ENCODE measurements around the gene ARNT2. TPM values are rescaled to one million over a fixed set of nuclear protein-coding genes. Genes with fewer than 3 reads are reported as not detected.

ARNT2 gene
- total RNA-seq, result 10 to 100 TPM in 2 of 4 donors, 1 to 10 TPM in 1, under 1 TPM in 1; 0.26 to 22.9 (median 7.0) TPM

GRCh38 chr15:80404057-80404760 is at the start of gene ARNT2:
TSS of gene ARNT2 (plus strand) at chr15:80404382. CDS start at chr15:80404516, 134 bp downstream.
- H3K4me1 ChIP-seq, result peaks cover 0 to 3% of the 10 kb centered on the region in 2 donors
- H3K27ac ChIP-seq, result peak within 1 kb of the TSS; percentile 2 to 13
- DNase-seq, result peak in 1 of 2 donors; percentile 20
- intact Hi-C loops (cut with DNase I; ENCODE audit: low total_unique reads), result no loop called here
- TF ChIP-seq POLR2A (IDR thresholded peaks at IDR 0.05), result no peak
- no peak for TF ChIP-seq CTCF (IDR thresholded peaks at IDR 0.05)
- no peaks in the 10 kb centered on the region for H3K36me3 ChIP-seq
- no peaks in the 10 kb centered on the region for H3K27me3 ChIP-seq
- H3K4me3 ChIP-seq, result peak within 1 kb of the TSS; percentile 25 to 52
- H3K9me3 ChIP-seq, result no peaks in the 10 kb centered on the region

DNA sequence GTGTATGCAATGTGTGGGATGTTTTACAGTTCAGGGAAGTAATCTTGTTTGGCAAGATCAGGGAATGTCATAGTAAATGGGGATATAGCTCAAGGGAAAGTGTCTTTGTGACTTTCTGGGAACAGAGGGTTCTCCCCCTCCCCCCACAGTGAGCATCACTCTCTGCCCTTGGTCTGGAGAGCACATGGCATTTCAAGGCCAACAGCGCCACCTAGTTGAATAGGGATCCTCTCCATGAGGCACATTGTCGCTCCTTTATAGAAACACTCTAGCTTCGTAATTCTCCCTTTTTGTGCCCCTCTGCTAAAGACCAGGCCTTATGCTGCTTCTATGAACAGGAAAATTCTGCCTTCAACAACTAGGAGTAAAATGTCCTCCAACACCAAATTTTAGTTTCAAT is 37.1 kb upstream of the ARNT2 start:
- H3K4me3 ChIP-seq, result no peak overlapping the region
- no peak for TF ChIP-seq CTCF (IDR thresholded peaks at IDR 0.05)
- no peak for TF ChIP-seq POLR2A (IDR thresholded peaks at IDR 0.05)
- intact Hi-C loops (cut with DNase I; ENCODE audit: low total_unique reads), result no loop called here
- no peak for DNase-seq
- H3K36me3 ChIP-seq, result no peaks in the 10 kb centered on the region
- peaks cover 0 to 16% of the 10 kb centered on the region in 2 donors for H3K9me3 ChIP-seq
- no peak overlapping the region for H3K27ac ChIP-seq
- H3K27me3 ChIP-seq, result no peaks in the 10 kb centered on the region
- no peaks in the 10 kb centered on the region for H3K4me1 ChIP-seq

- H3K4me3 ChIP-seq, result no peak overlapping the region
- no peaks in the 10 kb centered on the region for H3K27me3 ChIP-seq
- H3K36me3 ChIP-seq, result no peaks in the 10 kb centered on the region
- DNase-seq, result no peak
- peaks cover 0 to 16% of the 10 kb centered on the region in 2 donors for H3K9me3 ChIP-seq
- no peaks in the 10 kb centered on the region for H3K4me1 ChIP-seq
- intact Hi-C loops (cut with DNase I; ENCODE audit: low total_unique reads), result no loop called here
- TF ChIP-seq CTCF (IDR thresholded peaks at IDR 0.05), result no peak
- TF ChIP-seq POLR2A (IDR thresholded peaks at IDR 0.05), result no peak
- no peak overlapping the region for H3K27ac ChIP-seq
Measured at GRCh38 chr15:80367661-80368060, 36.5 kb upstream of the ARNT2 start.

DNA sequence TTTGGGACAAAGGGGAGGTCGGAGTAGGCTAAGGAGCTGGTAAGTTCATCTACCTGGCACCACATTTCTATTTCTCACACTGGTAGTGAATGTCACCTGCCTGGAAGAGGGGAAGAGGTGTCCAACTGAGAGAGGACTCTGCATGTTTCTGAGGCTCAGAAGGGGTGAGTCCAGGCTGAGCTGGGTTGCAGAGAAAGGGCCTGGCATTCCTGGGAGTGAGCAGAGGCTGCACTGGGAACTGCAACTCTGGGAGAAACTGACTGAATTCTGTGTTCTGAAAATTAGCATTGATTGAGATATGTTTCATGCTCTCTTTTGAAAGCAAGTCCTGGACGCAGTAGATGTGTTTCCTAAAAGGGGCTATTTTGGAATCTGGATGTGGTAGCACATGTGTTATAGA is 32.3 kb upstream of the ARNT2 start:
- Histone ChIP-seq H3K4me3 (no peak overlapping the region), H3K9me3 (peaks cover 0 to 11% of the 10 kb centered on the region in 2 donors), H3K27ac (no peak overlapping the region), H3K4me1 (no peaks in the 10 kb centered on the region), H3K36me3 (no peaks in the 10 kb centered on the region), H3K27me3 (no peaks in the 10 kb centered on the region)
- intact Hi-C loops (cut with DNase I; ENCODE audit: low total_unique reads), result no loop called here
- TF ChIP-seq POLR2A (IDR thresholded peaks at IDR 0.05) (no peak), CTCF (IDR thresholded peaks at IDR 0.05) (no peak)
- no peak for DNase-seq

- DNase-seq, result no peak
- H3K27me3 ChIP-seq, result no peaks in the 10 kb centered on the region
- H3K4me3 ChIP-seq, result no peak overlapping the region
- TF ChIP-seq CTCF (IDR thresholded peaks at IDR 0.05) (no peak), POLR2A (IDR thresholded peaks at IDR 0.05) (no peak)
- no peaks in the 10 kb centered on the region for H3K36me3 ChIP-seq
- no peaks in the 10 kb centered on the region for H3K4me1 ChIP-seq
- no peak overlapping the region for H3K27ac ChIP-seq
- intact Hi-C loops (cut with DNase I; ENCODE audit: low total_unique reads), result no loop called here
- H3K9me3 ChIP-seq, result no peaks in the 10 kb centered on the region
Measured at GRCh38 chr15:80374441-80374840, 29.7 kb upstream of the ARNT2 start.
